H9 (cell line): ENCODE data around the gene LHFPL6. TPM values are rescaled to one million over a fixed set of nuclear protein-coding genes. Genes with fewer than 3 reads are reported as not detected.

Experiments used
- DNase-seq: peaks from one replicate; pipeline ENCODE4 v3.0.0-alpha.2; 2017
- H2AFZ ChIP-seq: one replicate; pipeline ENCODE4 v1.6.1; 2013; ENCODE audit warnings: mild to moderate bottlenecking, low read length, control low read depth, moderate library complexity
- H2AK5ac ChIP-seq: 2 replicates; pipeline ENCODE4 v1.6.1; 2013; ENCODE audit warnings: low read length, control low read depth, mixed read lengths; ENCODE audit not compliant: insufficient read length
- H2BK120ac ChIP-seq: one replicate; pipeline ENCODE4 v1.6.1; 2013; ENCODE audit warnings: low read depth, mild to moderate bottlenecking, low read length, control low read depth, inconsistent platforms; ENCODE audit not compliant: poor library complexity, severe bottlenecking
- H2BK12ac ChIP-seq: 2 replicates; pipeline ENCODE4 v1.6.1; 2013; ENCODE audit warnings: low read length, control low read depth, mixed read lengths, low read depth; ENCODE audit not compliant: insufficient read length
- H2BK15ac ChIP-seq: 2 replicates; pipeline ENCODE4 v1.6.1; 2013; ENCODE audit warnings: low read depth, low read length, control low read depth
- H2BK20ac ChIP-seq: one replicate; pipeline ENCODE4 v1.6.1; 2013; ENCODE audit warnings: low read depth, mild to moderate bottlenecking, low read length, control low read depth, inconsistent platforms; ENCODE audit not compliant: poor library complexity, severe bottlenecking
- H2BK5ac ChIP-seq: 2 replicates; pipeline ENCODE4 v1.6.1; 2013; ENCODE audit warnings: low read length, control low read depth, mixed read lengths; ENCODE audit not compliant: insufficient read length
- H3K14ac ChIP-seq: 2 replicates; pipeline ENCODE4 v1.6.1; 2013; ENCODE audit warnings: low read length, control low read depth; ENCODE audit not compliant: insufficient read depth
- H3K18ac ChIP-seq: 2 replicates; pipeline ENCODE4 v1.6.1; 2013; ENCODE audit warnings: low read depth, mild to moderate bottlenecking, mixed read lengths, low read length, control low read depth; ENCODE audit not compliant: insufficient read length
- H3K23ac ChIP-seq: 2 replicates; pipeline ENCODE4 v1.6.1; 2013; ENCODE audit warnings: low read length, control low read depth, mixed read lengths, low read depth; ENCODE audit not compliant: insufficient read length
- H3K23me2 ChIP-seq: 2 replicates; pipeline ENCODE4 v1.6.1; 2013; ENCODE audit warnings: low read depth, mild to moderate bottlenecking, mixed read lengths, low read length, control low read depth; ENCODE audit not compliant: insufficient read length, poor library complexity, severe bottlenecking
- H3K27ac ChIP-seq: 2 replicates; pipeline ENCODE4 v1.5.1; 2013; ENCODE audit warnings: low read length, control low read depth, mixed read lengths, low read depth; ENCODE audit not compliant: insufficient read length
- H3K27me3 ChIP-seq: 2 replicates; pipeline ENCODE4 v1.6.1; 2013; ENCODE audit warnings: low read length, control low read depth, inconsistent platforms; ENCODE audit not compliant: insufficient read depth
- H3K4ac ChIP-seq: 2 replicates; pipeline ENCODE4 v1.6.1; 2013; ENCODE audit warnings: low read depth, mild to moderate bottlenecking, control low read depth, inconsistent platforms, low read length, moderate library complexity
- H3K4me1 ChIP-seq: 2 replicates; pipeline ENCODE4 v1.6.1; 2013; ENCODE audit warnings: low read length, control low read depth, inconsistent platforms; ENCODE audit not compliant: insufficient read depth
- H3K4me2 ChIP-seq: 2 replicates; pipeline ENCODE4 v1.6.1; 2013; ENCODE audit warnings: low read length, control low read depth, mixed read lengths; ENCODE audit not compliant: insufficient read length, insufficient read depth
- H3K56ac ChIP-seq: 2 replicates; pipeline ENCODE4 v1.6.1; 2013; ENCODE audit warnings: low read depth, mild to moderate bottlenecking, mixed read lengths, low read length, control low read depth; ENCODE audit not compliant: insufficient read length
- H3K79me1 ChIP-seq: 2 replicates; pipeline ENCODE4 v1.6.1; 2013; ENCODE audit warnings: low read depth, mild to moderate bottlenecking, moderate library complexity, low read length, control low read depth, inconsistent platforms; ENCODE audit not compliant: insufficient read depth, poor library complexity, severe bottlenecking
- H3K79me2 ChIP-seq: 2 replicates; pipeline ENCODE4 v1.6.1; 2013; ENCODE audit warnings: low read length, control low read depth, inconsistent platforms; ENCODE audit not compliant: insufficient read depth
- H3K9ac ChIP-seq: 2 replicates; pipeline ENCODE4 v1.6.1; 2013; ENCODE audit warnings: low read length, control low read depth, mixed read lengths; ENCODE audit not compliant: insufficient read length; ENCODE audit errors: extremely low read depth
- H3K9me3 ChIP-seq: one replicate; pipeline ENCODE4 v1.6.1; 2013; ENCODE audit warnings: low read depth, low read length, inconsistent platforms; ENCODE audit not compliant: control insufficient read depth
- H3T11ph ChIP-seq: one replicate; pipeline ENCODE4 v1.6.1; 2013; ENCODE audit warnings: mild to moderate bottlenecking, low read length, control low read depth, inconsistent platforms
- H4K20me1 ChIP-seq: one replicate; pipeline ENCODE4 v1.6.1; 2013; ENCODE audit not compliant: control insufficient read depth, insufficient read length, insufficient read depth
- H4K5ac ChIP-seq: 2 replicates; pipeline ENCODE4 v1.6.1; 2013; ENCODE audit warnings: low read depth, mild to moderate bottlenecking, mixed read lengths, low read length, control low read depth; ENCODE audit not compliant: insufficient read length
- H4K8ac ChIP-seq: replicated peaks from 2 replicates; pipeline ENCODE4 v1.6.1; 2013; ENCODE audit warnings: low read length, control low read depth, mixed read lengths, low read depth; ENCODE audit not compliant: insufficient read length
- H4K91ac ChIP-seq: 2 replicates; pipeline ENCODE4 v1.6.1; 2013; ENCODE audit warnings: low read depth, mild to moderate bottlenecking, moderate library complexity, mixed read lengths, low read length, control low read depth; ENCODE audit not compliant: insufficient read length
- H3K27ac Mint-ChIP-seq, 3 experiments: 2 replicates in 2 of 3; 3 replicates in 1 of 3; pipeline ENCODE4 v1.8.0; 2020 to 2021; ENCODE audit warnings: mixed read lengths in 3 of 3, mild to moderate bottlenecking in 1 of 3, moderate library complexity in 1 of 3
- H3K27me3 Mint-ChIP-seq: 2 replicates; pipeline ENCODE4 v1.8.0; 2021; ENCODE audit warnings: low read depth, mild to moderate bottlenecking, moderate library complexity, mixed read lengths
- H3K36me3 Mint-ChIP-seq, 3 experiments: 2 replicates in 2 of 3; 3 replicates in 1 of 3; pipeline ENCODE4 v1.8.0; 2020 to 2021; ENCODE audit warnings: low read depth in 3 of 3, mixed read lengths in 3 of 3; ENCODE audit not compliant: insufficient read depth in 1 of 3
- H3K4me1 Mint-ChIP-seq, 2 experiments: 2 replicates each; pipeline ENCODE4 v1.8.0; 2020; ENCODE audit warnings: mixed read lengths in 2 of 2
- H3K4me3 Mint-ChIP-seq, 2 experiments: 2 replicates in 1 of 2; 3 replicates in 1 of 2; pipeline ENCODE4 v1.8.0; 2020 to 2021; ENCODE audit warnings: mild to moderate bottlenecking in 2 of 2, mixed read lengths in 2 of 2, moderate library complexity in 1 of 2
- H3K9me3 Mint-ChIP-seq, 2 experiments: 2 replicates in 1 of 2; 3 replicates in 1 of 2; pipeline ENCODE4 v1.8.0; 2020; ENCODE audit warnings: mild to moderate bottlenecking in 2 of 2, mixed read lengths in 2 of 2, moderate library complexity in 1 of 2
- CTCF ChIP-seq: fragments of 200-600 bp; sonication (generic); conservative IDR thresholded peaks from 3 replicates; pipeline ENCODE4 v1.8.0; 2021; ENCODE audit warnings: antibody characterized with exemption, mild to moderate bottlenecking
- WGBS: extraction: QIAGEN DNeasy Blood & Tissue Kit; methylation state at CpG from one replicate; pipeline ENCODE4 v1.1.7; 2013; ENCODE audit warnings: missing lambda C conversion rate, low lambda C conversion rate, mixed read lengths; ENCODE audit not compliant: insufficient read length; ENCODE audit errors: extremely low coverage; 5-methylcytosine and 5-hydroxymethylcytosine counted together
- total RNA-seq: library from RNA; stranded (reverse); gene quantifications from 2 replicates; pipeline ENCODE4 v1.2.1, GENCODE V29; 2021

LHFPL6 gene
- total RNA-seq, 1 experiment from 2014 or later, result 3.5 TPM

- Histone ChIP-seq H3K79me2 (no peaks in the 10 kb centered on the region), H2AK5ac (no peak overlapping the region), H2BK15ac (no peak overlapping the region), H3K4me2 (no peak overlapping the region), H4K20me1 (no peaks in the 10 kb centered on the region), H3K9me3 (no peaks in the 10 kb centered on the region), H4K91ac (no peak overlapping the region), H4K5ac (no peak overlapping the region), H2BK120ac (no peak overlapping the region), H3K56ac (no peak overlapping the region), H3K23ac (no peak overlapping the region), H3K23me2 (no peaks in the 10 kb centered on the region), H3K4ac (no peak overlapping the region), H3T11ph (no peak overlapping the region), H3K27ac (no peak overlapping the region), H4K8ac (no peak overlapping the region), H3K14ac (no peak overlapping the region), H3K79me1 (no peaks in the 10 kb centered on the region), H2BK20ac (no peak overlapping the region), H3K27me3 (no peaks in the 10 kb centered on the region), H2BK12ac (no peak overlapping the region), H3K4me1 (no peaks in the 10 kb centered on the region), H3K18ac (no peak overlapping the region), H2BK5ac (no peak overlapping the region), H2AFZ (no peak overlapping the region), H3K9ac (no peak overlapping the region)
- TF ChIP-seq CTCF, result no peak
- Mint-ChIP-seq H3K27ac (no peak overlapping the region), H3K9me3 (no peaks in the 10 kb centered on the region), H3K36me3 (no peaks in the 10 kb centered on the region), H3K27me3 (no peaks in the 10 kb centered on the region), H3K4me1 (peaks cover 7 to 13% of the 10 kb centered on the region in 2 experiments), H3K4me3 (no peak overlapping the region)
- no CpG with 5 or more reads among the region's 1 CpG for WGBS
- no peak for DNase-seq
These were observed 145.7 kb downstream of the LHFPL6 start for GRCh38 chr13:39457274-39457673.
